Measurements from ENCODE around the gene SPTAN1.

The SPTAN1 gene

GRCh38 chr9:128632486-128632885 lies 80.1 kb downstream of the SPTAN1 start:
- no peak for DNase-seq (ENCODE audit: low spot score)

- no peak for DNase-seq (ENCODE audit: low spot score)
Measured at GRCh38 chr9:128633057-128633456, 80.7 kb downstream of the SPTAN1 start.

- DNase-seq (ENCODE audit: low spot score) = no peak
Measured at GRCh38 chr9:128633601-128634000, 81.2 kb downstream of the SPTAN1 start.

- no peak for DNase-seq (ENCODE audit: low spot score)
Measured at GRCh38 chr9:128634111-128634510, 81.7 kb downstream of the SPTAN1 start.

GRCh38 chr9:128634651-128635262 lies 82.4 kb downstream of the SPTAN1 start:
- DNase-seq (ENCODE audit: low spot score) = no peak

- DNase-seq (ENCODE audit: low spot score) = peak; percentile 99
Measured at GRCh38 chr9:128635266-128636023, 83.1 kb downstream of the SPTAN1 start.

- no peak for DNase-seq (ENCODE audit: low spot score)
Measured at GRCh38 chr9:128636024-128636390, 83.6 kb downstream of the SPTAN1 start.

GRCh38 chr9:128636556-128637530 lies 84.5 kb downstream of the SPTAN1 start:
- no peak for DNase-seq (ENCODE audit: low spot score)

GRCh38 chr9:128637656-128638055 lies 85.3 kb downstream of the SPTAN1 start:
- DNase-seq (ENCODE audit: low spot score) = no peak

- DNase-seq (ENCODE audit: low spot score) = no peak
Measured at GRCh38 chr9:128638580-128638979, 86.2 kb downstream of the SPTAN1 start.

- no peak for DNase-seq (ENCODE audit: low spot score)
Measured at GRCh38 chr9:128640603-128641002, 88.2 kb downstream of the SPTAN1 start.

GRCh38 chr9:128642675-128643245 lies 90.4 kb downstream of the SPTAN1 start:
- no peak for DNase-seq (ENCODE audit: low spot score)

GRCh38 chr9:128643519-128644300 lies 91.3 kb downstream of the SPTAN1 start:
- peak; percentile 16 for DNase-seq (ENCODE audit: low spot score)

- DNase-seq (ENCODE audit: low spot score) = peak; percentile 63
Measured at GRCh38 chr9:128648206-128648605, 95.8 kb downstream of the SPTAN1 start.

- DNase-seq (ENCODE audit: low spot score) = no peak
Measured at GRCh38 chr9:128651798-128652197, 99.4 kb downstream of the SPTAN1 start.

- no peak for DNase-seq (ENCODE audit: low spot score)
Measured at GRCh38 chr9:128653908-128654307, 101.5 kb downstream of the SPTAN1 start.

GRCh38 chr9:128654481-128654880 lies 102.1 kb downstream of the SPTAN1 start:
- no peak for DNase-seq (ENCODE audit: low spot score)

GRCh38 chr9:128656416-128657343 lies 104.3 kb downstream of the SPTAN1 start, which contains the start of gene DYNC2I2:
TSS of gene DYNC2I2 (minus strand) at chr9:128656847. CDS start at chr9:128656726, 121 bp downstream.
- peak; percentile 98 for DNase-seq (ENCODE audit: low spot score)

GRCh38 chr9:128657344-128657704 lies 104.9 kb downstream of the SPTAN1 start:
- no peak for DNase-seq (ENCODE audit: low spot score)

- no peak for DNase-seq (ENCODE audit: low spot score)
Measured at GRCh38 chr9:128657796-128658195, 105.4 kb downstream of the SPTAN1 start.

Measured in GM03348 (cell line).